CD4-positive, alpha-beta T cell treated with Interleukin-12 subunit alpha and Interleukin-12 subunit beta, for 1 hour (primary cell): ENCODE data around the gene LBHD1.
"Not testable (repeated sequence)": the region's sequence is repeated elsewhere in the genome, so short reads cannot be mapped to it uniquely, and the experiment has no call there.

Source experiments
- DNase-seq: peaks from one replicate; pipeline ENCODE4 v3.0.0-alpha.2; 2020

Gene LBHD1

GRCh38 chr11:62671608-62672389, at the start of gene LBHD1, which contains the start of gene UQCC3:
Gene LBHD1, minus strand, starts transcription at chr11:62672267. Its CDS starts 2,236 bp downstream, at chr11:62670031.
Gene UQCC3, plus strand, starts transcription at chr11:62671673. Its CDS starts 73 bp downstream, at chr11:62671746.
- DNase-seq = peak; percentile 85

GRCh38 chr11:62719302-62719978, 47.4 kb upstream of the LBHD1 start:
- no peak for DNase-seq

- DNase-seq = no peak
Observed at GRCh38 chr11:62716816-62717215, 44.7 kb upstream of the LBHD1 start.

DNA sequence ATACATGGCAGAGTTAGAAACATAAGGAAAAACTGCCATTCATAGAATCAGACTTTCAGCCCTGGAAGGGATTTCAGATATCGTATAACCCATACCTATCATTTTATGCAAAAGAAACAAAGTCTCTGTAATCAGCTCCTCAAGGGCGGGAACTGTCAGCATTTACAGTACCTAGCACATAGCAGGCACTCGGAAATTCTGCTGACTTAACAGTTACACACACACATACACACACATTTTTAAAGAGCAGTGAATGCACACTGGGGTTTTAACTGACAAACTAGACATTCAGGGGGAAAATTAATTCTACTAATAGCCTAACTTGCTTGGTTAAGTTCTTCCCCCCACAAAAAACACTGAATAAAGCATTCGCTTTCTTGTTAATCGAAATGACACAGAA, 44.1 kb upstream of the LBHD1 start:
- no peak for DNase-seq

DNA sequence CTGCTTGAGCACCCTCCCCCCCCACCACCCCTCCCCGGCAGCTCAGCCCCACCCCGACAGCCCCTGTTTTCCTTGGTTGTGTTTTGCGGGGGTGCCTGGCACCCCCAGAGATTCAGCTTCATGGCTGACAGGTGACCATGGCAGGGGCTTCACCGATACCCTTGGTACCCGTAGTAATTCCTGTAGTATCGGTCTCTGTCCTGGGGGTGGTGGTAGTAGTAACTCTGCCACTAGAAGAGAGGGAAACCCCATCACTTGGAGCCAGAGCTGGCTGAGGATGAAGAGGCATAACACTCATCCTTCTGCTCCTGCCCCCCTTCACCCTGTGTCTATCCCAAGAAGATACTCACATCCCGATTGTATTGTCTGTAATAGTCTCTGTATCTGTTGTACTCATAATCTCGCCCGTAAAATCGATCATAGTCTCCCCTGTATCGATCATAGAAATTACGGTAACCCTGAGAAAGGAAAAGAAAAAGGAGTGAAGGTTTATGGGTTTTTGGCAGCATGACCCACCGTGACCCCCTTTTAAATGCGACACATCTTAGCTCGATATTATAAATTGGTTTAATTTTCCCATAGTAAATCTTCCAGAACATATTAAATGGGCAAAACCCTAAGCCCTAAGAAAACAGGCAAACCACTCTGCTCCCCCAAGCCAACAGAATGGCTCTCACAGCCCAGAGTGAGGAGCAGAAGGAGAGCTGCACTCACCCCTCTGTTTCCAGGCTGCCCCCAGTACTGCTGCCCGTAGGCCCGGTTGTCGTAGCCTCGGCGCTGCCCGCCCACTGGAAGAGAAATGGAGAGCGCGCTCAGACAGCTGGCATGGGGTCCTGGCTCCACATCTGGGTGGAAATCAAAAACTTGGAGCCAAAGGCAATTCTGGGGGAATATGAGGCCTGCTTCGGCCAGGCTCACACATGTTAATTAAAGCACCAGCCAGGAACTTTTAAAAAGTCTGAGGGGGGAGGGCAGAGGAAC, 43.4 kb upstream of the LBHD1 start:
- no peak for DNase-seq

DNA sequence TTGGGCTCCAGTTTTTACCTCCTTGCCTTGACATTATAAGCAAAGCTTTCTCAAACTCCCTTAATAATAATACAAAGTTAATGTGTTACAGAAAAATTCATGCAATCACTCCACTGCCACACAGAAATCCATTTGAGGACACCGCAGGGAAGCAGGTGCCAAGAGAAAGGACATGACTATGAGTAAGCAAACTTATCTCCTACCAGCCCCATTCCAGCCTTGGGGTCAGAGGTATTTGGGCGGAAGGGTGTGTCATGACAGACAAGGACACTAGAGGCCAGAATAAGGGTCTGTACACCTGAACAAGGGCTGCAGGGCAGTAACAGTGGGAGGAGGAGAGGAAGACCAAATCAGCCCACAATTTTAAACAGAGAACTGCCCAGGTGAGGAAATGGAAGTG, 41.3 kb upstream of the LBHD1 start:
- no peak for DNase-seq

GRCh38 chr11:62712861-62713260, 40.8 kb upstream of the LBHD1 start:
- no peak for DNase-seq

- no peak for DNase-seq
Observed at GRCh38 chr11:62712276-62712812, 40.3 kb upstream of the LBHD1 start.

DNA sequence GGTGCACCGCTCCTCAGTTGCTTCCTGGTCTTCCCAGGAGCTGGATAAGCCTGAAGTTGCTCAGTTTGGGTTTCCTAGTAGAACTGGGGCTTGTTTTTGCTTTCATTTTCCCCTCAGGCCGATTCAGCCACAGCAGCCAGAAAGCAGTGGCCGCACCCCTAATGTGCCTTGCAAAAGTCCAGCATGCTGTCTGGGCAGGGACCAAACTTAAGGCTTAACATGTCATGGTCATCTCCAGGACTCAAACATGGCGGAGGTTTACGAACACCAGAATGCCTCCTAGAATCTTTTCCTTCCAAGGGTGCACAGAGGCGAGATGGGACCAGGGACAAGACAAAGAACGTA, 37.9 kb upstream of the LBHD1 start:
- no peak for DNase-seq

GRCh38 chr11:62709247-62710000, 37.4 kb upstream of the LBHD1 start:
- DNase-seq = peak; percentile 98

DNA sequence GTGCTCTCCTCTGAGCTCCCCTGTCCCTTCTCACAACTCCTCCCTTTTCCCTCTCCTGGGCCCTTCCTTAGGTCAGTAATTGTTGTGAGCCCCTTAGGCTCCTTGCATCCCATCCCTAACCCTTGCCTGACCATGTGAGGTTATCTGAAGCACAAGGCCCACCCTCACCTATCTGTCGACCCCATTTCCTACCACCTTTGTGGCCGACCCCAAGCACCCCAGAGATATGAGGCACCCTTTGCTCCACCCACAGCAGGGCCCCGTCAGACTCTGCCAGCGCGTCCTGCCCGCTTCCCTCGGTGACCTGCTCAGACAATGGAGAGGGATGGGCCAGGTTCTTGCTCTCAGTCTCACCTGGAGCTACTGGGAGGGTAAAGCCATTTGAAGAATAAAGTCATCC, 36.7 kb upstream of the LBHD1 start:
- peak; percentile 58 for DNase-seq

DNA sequence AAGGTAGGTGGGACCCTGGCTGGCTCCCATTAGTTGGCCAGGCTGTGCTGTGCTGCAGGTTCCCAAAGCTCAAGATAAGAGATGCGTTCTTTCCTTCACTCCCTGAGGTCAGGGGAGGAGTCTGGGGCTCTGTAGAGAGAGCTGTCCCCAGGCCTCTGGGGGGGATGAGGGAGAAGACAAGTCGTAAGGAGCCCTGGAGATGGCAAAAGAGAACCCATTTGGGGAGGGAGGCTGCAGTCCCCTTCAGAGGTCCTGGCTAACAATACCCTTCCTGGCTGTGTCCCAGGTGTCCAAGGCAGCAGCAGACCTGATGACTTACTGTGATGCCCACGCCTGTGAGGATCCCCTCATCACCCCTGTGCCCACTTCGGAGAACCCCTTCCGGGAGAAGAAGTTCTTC, 36.3 kb upstream of the LBHD1 start:
- DNase-seq = no peak

GRCh38 chr11:62707277-62707861, 35.3 kb upstream of the LBHD1 start, which contains the start of the genes BSCL2 and GNG3:
Gene BSCL2, minus strand, starts transcription at chr11:62707424. Its CDS starts 229 bp downstream, at chr11:62707195.
Gene GNG3, plus strand, starts transcription at chr11:62707676. Its CDS starts 620 bp downstream, at chr11:62708296.
- no peak for DNase-seq

GRCh38 chr11:62706850-62707247, 34.8 kb upstream of the LBHD1 start:
- no peak for DNase-seq

DNA sequence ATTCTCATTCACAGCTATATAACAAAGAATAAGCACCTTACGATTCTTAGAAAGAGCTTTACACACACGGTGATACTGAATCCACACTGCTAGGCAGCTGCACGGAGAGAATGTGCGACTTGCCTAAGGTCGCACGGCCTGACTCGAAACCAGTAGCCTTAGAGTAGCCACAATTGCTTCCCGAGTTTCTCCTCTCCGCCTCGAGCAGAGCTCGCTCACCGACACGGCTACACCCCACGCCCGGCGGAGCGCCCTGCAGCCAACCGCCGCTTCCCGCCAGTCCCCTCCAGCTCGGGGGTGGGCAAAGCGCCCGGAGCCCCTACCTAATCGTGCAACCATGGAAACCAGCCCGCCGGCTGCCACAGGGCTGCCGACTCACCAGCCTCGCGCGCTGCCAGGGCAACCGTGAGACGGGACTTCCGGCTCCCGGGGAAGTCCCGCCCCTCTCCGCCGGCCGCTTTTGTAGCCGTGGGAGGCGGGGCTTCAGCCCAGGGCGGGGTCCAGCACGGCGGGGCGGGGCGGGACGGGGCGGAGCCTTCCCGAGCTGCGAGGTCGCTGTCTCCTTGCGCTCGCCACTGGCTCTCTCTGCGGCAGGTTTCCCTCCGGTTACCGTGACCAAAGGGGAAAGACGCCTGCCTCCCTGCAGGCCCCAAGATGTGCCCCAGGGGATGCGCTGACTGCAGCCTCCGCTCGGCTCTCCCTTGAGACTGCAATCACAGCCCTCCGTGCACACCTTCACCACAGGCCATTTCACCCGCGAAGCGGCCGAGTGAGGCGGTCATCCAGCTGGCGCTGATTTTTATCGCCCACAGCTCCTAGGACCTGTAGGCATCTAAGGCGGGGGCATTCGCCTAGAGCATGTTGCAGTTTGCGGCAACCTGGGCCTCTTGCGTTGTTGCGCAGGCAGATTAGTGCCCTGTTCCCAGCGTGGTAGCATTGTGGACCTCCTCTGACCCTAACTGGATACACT, 34.1 kb upstream of the LBHD1 start:
- DNase-seq = peak; percentile 95

DNA sequence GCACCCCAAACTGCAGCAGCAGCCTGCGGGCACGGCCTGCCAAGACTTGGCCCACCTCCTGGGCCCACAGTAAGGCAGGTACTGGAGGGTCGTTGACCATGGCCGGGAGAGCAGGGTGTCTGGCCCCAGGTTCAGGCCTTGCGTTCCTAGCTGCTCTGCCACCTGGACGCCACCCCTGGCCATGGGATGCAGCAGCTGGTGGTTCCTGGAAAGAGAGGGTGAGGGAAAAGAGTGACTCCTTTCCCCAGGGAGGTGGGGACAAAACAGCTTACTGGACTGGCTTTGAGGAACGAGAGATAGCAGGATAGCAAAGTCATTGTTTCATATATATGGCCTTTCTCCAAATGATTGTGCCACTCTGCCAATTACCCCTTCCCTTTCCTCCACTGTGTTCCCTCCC, 33.3 kb upstream of the LBHD1 start:
- DNase-seq = no peak

DNA sequence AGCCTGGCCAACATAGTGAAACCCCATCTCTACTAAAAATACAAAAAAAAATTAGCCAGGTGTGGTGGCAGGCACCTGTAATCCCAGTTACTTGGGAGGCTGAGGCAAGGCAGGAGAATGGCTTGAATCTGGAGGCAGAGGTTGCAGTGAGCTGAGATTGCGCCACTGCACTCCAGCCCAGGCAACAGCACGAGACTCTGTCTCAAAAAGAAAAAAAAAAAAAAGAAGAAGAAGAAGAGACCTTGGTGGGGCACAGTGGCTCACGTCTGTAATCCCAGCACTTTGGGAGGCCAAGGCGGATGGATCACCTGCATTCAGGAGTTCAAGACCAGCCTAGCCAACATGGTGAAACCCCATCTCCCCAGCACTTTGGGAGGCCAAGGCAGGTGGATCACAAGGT, 31.9 kb upstream of the LBHD1 start:
- DNase-seq = not testable (repeated sequence)

DNA sequence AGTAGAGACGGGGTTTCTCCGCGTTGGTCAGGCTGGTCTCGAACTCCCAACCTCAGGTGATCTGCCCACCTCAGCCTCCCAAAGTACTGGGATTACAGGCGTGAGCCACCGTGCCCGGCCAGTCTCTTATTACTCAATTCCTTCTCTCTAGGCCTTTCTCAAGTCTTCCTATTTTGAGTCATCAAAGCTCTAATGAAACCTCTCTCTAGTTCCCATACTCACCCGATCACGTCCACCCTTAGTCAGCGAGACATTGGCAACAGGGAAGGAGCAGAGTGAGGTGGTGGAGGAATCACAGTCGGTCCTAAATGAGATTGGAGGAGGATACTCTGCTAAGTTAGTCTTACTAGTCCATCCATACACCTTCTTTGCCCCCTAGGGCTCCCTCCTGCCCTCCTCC, 30.2 kb upstream of the LBHD1 start:
- DNase-seq = no peak

DNA sequence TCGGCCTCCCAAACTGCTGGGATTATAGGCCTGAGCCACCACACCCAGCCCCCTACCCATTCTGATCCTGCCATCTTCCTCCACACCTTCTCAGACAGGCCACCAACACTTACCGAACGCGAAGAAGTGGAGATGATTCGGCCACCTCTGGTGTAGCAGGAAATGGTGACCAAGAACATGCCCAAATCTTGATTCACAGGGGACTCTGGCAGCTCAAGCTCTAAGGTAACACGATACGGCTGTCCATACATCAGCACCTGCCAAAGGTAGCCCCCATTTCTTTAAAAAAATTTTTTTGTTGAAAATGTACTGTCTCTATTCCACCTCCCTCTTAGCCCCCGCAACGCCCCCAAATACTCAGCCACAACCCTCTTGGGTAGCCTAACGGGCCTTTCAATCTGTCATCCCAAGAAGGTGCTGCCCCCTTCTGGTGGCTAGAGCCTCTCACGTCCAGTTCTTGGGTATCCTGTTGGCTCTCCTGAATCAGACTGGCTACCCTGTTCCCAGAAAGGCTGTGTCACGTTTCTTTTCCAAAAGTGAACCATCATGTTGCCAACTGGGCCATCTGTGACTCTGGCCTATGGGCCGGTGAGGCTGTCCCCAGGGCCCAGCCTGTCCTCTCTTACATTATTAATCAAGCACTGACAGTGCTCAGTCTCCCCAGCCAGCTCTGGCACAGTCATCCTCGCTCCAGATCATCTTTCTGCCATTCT, 22.5 kb upstream of the LBHD1 start:
- DNase-seq = peak; percentile 83

GRCh38 chr11:62693624-62694023, 21.6 kb upstream of the LBHD1 start:
- DNase-seq = not testable (repeated sequence)
